ENCODE data around the gene SLC4A3. TPM values are rescaled to one million over a fixed set of nuclear protein-coding genes. Genes with fewer than 3 reads are reported as not detected.

SLC4A3 gene
- total RNA-seq, 1 experiment from 2014 or later, result 23.0 TPM

GRCh38 chr2:219671279-219671678 is 43.8 kb downstream of the SLC4A3 start:
- POLR2A ChIA-PET, result no interaction called here
- Histone ChIP-seq H3K9me3 (ENCODE audit: control insufficient read depth in 1 of 2, insufficient read depth in 1 of 2, low read depth in 1 of 2, low read length in 2 of 2) (no peaks in the 10 kb centered on the region; a peak in 1 of 4 replicates), H3K4me1 (ENCODE audit: control insufficient read depth in 1 of 2, insufficient read depth in 2 of 2, low read length in 2 of 2) (no peaks in the 10 kb centered on the region), H3K27ac (ENCODE audit: low read depth, low read length) (no peak overlapping the region), H3K9me2 (ENCODE audit: insufficient read depth) (no peaks in the 10 kb centered on the region), H3K4me2 (ENCODE audit: low read length) (no peak overlapping the region), H3K4me3 (replicated peaks in 1 of 2; ENCODE audit: low read depth in 1 of 2, low read length in 2 of 2) (no peak overlapping the region), H2AFZ (ENCODE audit: low read depth, low read length, poor library complexity, severe bottlenecking) (no peak overlapping the region), H3K27me3 (ENCODE audit: insufficient read depth, low read length) (no peaks in the 10 kb centered on the region), H3K36me3 (ENCODE audit: control insufficient read depth in 1 of 2, insufficient read depth in 2 of 2, low read length in 2 of 2) (no peaks in the 10 kb centered on the region), H3K9ac (ENCODE audit: low read length) (no peak overlapping the region), H4K20me1 (ENCODE audit: insufficient read depth) (no peaks in the 10 kb centered on the region), H3K79me2 (ENCODE audit: insufficient read depth, low read length) (no peaks in the 10 kb centered on the region)
- DNase-seq (ENCODE audit: low read depth, low spot score) (no peak), ATAC-seq (no peak)
- TF ChIP-seq EZH2 (IDR thresholded peaks at IDR 0.05), result no peak
- no peak for TF ChIP-seq CBX3 (IDR thresholded peaks at IDR 0.05; ENCODE audit: low read depth)
- no peak for TF ChIP-seq ZFX (IDR thresholded peaks at IDR 0.05)
- TF ChIP-seq SRF (IDR thresholded peaks at IDR 0.05; ENCODE audit: low read depth), result no peak
- TF ChIP-seq, protein P1, sequence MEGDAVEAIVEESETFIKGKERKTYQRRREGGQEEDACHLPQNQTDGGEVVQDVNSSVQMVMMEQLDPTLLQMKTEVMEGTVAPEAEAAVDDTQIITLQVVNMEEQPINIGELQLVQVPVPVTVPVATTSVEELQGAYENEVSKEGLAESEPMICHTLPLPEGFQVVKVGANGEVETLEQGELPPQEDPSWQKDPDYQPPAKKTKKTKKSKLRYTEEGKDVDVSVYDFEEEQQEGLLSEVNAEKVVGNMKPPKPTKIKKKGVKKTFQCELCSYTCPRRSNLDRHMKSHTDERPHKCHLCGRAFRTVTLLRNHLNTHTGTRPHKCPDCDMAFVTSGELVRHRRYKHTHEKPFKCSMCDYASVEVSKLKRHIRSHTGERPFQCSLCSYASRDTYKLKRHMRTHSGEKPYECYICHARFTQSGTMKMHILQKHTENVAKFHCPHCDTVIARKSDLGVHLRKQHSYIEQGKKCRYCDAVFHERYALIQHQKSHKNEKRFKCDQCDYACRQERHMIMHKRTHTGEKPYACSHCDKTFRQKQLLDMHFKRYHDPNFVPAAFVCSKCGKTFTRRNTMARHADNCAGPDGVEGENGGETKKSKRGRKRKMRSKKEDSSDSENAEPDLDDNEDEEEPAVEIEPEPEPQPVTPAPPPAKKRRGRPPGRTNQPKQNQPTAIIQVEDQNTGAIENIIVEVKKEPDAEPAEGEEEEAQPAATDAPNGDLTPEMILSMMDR (IDR thresholded peaks at IDR 0.05 in 2 of 3, conservative IDR thresholded peaks at IDR 0.05 in 1 of 3; ENCODE audit: borderline replicate concordance in 1 of 3, insufficient read depth in 1 of 3, low read depth in 2 of 3, low read length in 2 of 3), result no peak
- TF ChIP-seq, protein P2, sequence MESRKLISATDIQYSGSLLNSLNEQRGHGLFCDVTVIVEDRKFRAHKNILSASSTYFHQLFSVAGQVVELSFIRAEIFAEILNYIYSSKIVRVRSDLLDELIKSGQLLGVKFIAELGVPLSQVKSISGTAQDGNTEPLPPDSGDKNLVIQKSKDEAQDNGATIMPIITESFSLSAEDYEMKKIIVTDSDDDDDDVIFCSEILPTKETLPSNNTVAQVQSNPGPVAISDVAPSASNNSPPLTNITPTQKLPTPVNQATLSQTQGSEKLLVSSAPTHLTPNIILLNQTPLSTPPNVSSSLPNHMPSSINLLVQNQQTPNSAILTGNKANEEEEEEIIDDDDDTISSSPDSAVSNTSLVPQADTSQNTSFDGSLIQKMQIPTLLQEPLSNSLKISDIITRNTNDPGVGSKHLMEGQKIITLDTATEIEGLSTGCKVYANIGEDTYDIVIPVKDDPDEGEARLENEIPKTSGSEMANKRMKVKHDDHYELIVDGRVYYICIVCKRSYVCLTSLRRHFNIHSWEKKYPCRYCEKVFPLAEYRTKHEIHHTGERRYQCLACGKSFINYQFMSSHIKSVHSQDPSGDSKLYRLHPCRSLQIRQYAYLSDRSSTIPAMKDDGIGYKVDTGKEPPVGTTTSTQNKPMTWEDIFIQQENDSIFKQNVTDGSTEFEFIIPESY (IDR thresholded peaks at IDR 0.05; ENCODE audit: extremely low read depth, insufficient replicate concordance, low read length), result no peak
- no peak for TF ChIP-seq RAD21 (IDR thresholded peaks at IDR 0.05; ENCODE audit: low read depth)
- RAD21 ChIA-PET (ENCODE audit: low non-redundant PET in 1 of 2, low total read pairs in 2 of 2, uncharacterized antibody in 2 of 2, unreplicated experiment in 2 of 2), result no interaction called here
- intact Hi-C loops (cut with micrococcal nuclease), result no loop called here
- BruUV-seq (replicated peaks), result no TSS peak
- CTCF ChIA-PET, result no interaction called here

All from HCT116 (cell line).